Measurements from ENCODE around the gene MBD4.

- TF ChIP-seq, protein P1, sequence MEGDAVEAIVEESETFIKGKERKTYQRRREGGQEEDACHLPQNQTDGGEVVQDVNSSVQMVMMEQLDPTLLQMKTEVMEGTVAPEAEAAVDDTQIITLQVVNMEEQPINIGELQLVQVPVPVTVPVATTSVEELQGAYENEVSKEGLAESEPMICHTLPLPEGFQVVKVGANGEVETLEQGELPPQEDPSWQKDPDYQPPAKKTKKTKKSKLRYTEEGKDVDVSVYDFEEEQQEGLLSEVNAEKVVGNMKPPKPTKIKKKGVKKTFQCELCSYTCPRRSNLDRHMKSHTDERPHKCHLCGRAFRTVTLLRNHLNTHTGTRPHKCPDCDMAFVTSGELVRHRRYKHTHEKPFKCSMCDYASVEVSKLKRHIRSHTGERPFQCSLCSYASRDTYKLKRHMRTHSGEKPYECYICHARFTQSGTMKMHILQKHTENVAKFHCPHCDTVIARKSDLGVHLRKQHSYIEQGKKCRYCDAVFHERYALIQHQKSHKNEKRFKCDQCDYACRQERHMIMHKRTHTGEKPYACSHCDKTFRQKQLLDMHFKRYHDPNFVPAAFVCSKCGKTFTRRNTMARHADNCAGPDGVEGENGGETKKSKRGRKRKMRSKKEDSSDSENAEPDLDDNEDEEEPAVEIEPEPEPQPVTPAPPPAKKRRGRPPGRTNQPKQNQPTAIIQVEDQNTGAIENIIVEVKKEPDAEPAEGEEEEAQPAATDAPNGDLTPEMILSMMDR (IDR thresholded peaks at IDR 0.05) = no peak
- no peak for TF ChIP-seq POLR2A (IDR thresholded peaks at IDR 0.05)
Measured at GRCh38 chr3:129474984-129475804, 35.4 kb upstream of the MBD4 start.
